ENCODE data around the gene CACNA1C. TPM values are rescaled to one million over a fixed set of nuclear protein-coding genes. Genes with fewer than 3 reads are reported as not detected.

CACNA1C gene
- total RNA-seq, 2 experiments from 2014 or later: 0.05 to 0.08 TPM

GRCh38 chr12:2384533-2385351 lies 332.0 kb downstream of the CACNA1C start:
- Mint-ChIP-seq H3K4me3 (no peak overlapping the region), H3K27ac (no peak overlapping the region), H3K4me1 (ENCODE audit: low read depth) (no peaks in the 10 kb centered on the region), H3K27me3 (no peaks in the 10 kb centered on the region), H3K9me3 (no peaks in the 10 kb centered on the region), H3K36me3 (ENCODE audit: low read depth) (no peaks in the 10 kb centered on the region)
- DNase-seq (no peak), ATAC-seq (ENCODE audit: poor library complexity) (no peak)
- Histone ChIP-seq H3K4me1 (ENCODE audit: insufficient read depth, low read length) (no peaks in the 10 kb centered on the region), H3K4me3 (ENCODE audit: low read length) (no peak overlapping the region), H3K27me3 (ENCODE audit: control insufficient read depth in 1 of 2, insufficient read depth in 2 of 2, low read length in 2 of 2) (no peaks in the 10 kb centered on the region), H3K36me3 (ENCODE audit: insufficient read depth, low read length) (no peaks in the 10 kb centered on the region), H3K9me3 (ENCODE audit: control insufficient read depth in 1 of 2, insufficient read depth in 1 of 2, low read length in 2 of 2) (no peaks in the 10 kb centered on the region), H3K27ac (ENCODE audit: low read depth in 1 of 2, low read length in 2 of 2) (no peak overlapping the region)
- intact Hi-C loops (cut with DNase I, micrococcal nuclease): no loop called here
- ChIA-PET CTCF (no interaction called here), POLR2A (no interaction called here)
- no peak for TF ChIP-seq CTCF (IDR thresholded peaks at IDR 0.05)

GRCh38 chr12:2385529-2385928 lies 332.7 kb downstream of the CACNA1C start:
- Mint-ChIP-seq H3K9me3 (no peaks in the 10 kb centered on the region), H3K4me3 (no peak overlapping the region), H3K27me3 (no peaks in the 10 kb centered on the region), H3K27ac (no peak overlapping the region), H3K4me1 (ENCODE audit: low read depth) (no peaks in the 10 kb centered on the region), H3K36me3 (ENCODE audit: low read depth) (no peaks in the 10 kb centered on the region)
- DNase-seq: no peak
- TF ChIP-seq CTCF (IDR thresholded peaks at IDR 0.05): no peak
- Histone ChIP-seq H3K4me1 (ENCODE audit: insufficient read depth, low read length) (no peaks in the 10 kb centered on the region), H3K4me3 (ENCODE audit: low read length) (no peak overlapping the region), H3K36me3 (ENCODE audit: insufficient read depth, low read length) (no peaks in the 10 kb centered on the region), H3K27ac (ENCODE audit: low read depth in 1 of 2, low read length in 2 of 2) (no peak overlapping the region), H3K9me3 (ENCODE audit: control insufficient read depth in 1 of 2, insufficient read depth in 1 of 2, low read length in 2 of 2) (no peaks in the 10 kb centered on the region), H3K27me3 (ENCODE audit: control insufficient read depth in 1 of 2, insufficient read depth in 2 of 2, low read length in 2 of 2) (no peaks in the 10 kb centered on the region)
- no peak for ATAC-seq (ENCODE audit: poor library complexity)
- ChIA-PET CTCF (no interaction called here), POLR2A (no interaction called here)
- intact Hi-C loops (cut with DNase I, micrococcal nuclease): no loop called here

- DNase-seq: no peak
- Mint-ChIP-seq H3K27me3 (no peaks in the 10 kb centered on the region), H3K36me3 (ENCODE audit: low read depth) (no peaks in the 10 kb centered on the region), H3K27ac (no peak overlapping the region), H3K9me3 (no peaks in the 10 kb centered on the region), H3K4me1 (ENCODE audit: low read depth) (no peaks in the 10 kb centered on the region), H3K4me3 (no peak overlapping the region)
- Histone ChIP-seq H3K4me3 (ENCODE audit: low read length) (no peak overlapping the region), H3K27me3 (ENCODE audit: control insufficient read depth in 1 of 2, insufficient read depth in 2 of 2, low read length in 2 of 2) (no peaks in the 10 kb centered on the region), H3K27ac (ENCODE audit: low read depth in 1 of 2, low read length in 2 of 2) (no peak overlapping the region), H3K36me3 (ENCODE audit: insufficient read depth, low read length) (no peaks in the 10 kb centered on the region), H3K4me1 (ENCODE audit: insufficient read depth, low read length) (no peaks in the 10 kb centered on the region), H3K9me3 (ENCODE audit: control insufficient read depth in 1 of 2, insufficient read depth in 1 of 2, low read length in 2 of 2) (no peaks in the 10 kb centered on the region)
- CTCF ChIA-PET: no interaction called here
- intact Hi-C loops (cut with DNase I, micrococcal nuclease): no loop called here
- no peak for TF ChIP-seq CTCF (IDR thresholded peaks at IDR 0.05)
- ATAC-seq (ENCODE audit: poor library complexity): no peak
- POLR2A ChIA-PET: no interaction called here
These were observed 333.8 kb downstream of the CACNA1C start for GRCh38 chr12:2386566-2386965.

Data from CD4-positive, alpha-beta T cell (primary cell).